H9 (cell line): ENCODE results near the gene SDHC. TPM values are rescaled to one million over a fixed set of nuclear protein-coding genes. Genes with fewer than 3 reads are reported as not detected.

ENCODE experiments used
- DNase-seq: peaks from one replicate; pipeline ENCODE4 v3.0.0-alpha.2; 2017
- H2AFZ ChIP-seq: one replicate; pipeline ENCODE4 v1.6.1; 2013; ENCODE audit warnings: mild to moderate bottlenecking, low read length, control low read depth, moderate library complexity
- H2AK5ac ChIP-seq: 2 replicates; pipeline ENCODE4 v1.6.1; 2013; ENCODE audit warnings: low read length, control low read depth, mixed read lengths; ENCODE audit not compliant: insufficient read length
- H2BK120ac ChIP-seq: one replicate; pipeline ENCODE4 v1.6.1; 2013; ENCODE audit warnings: low read depth, mild to moderate bottlenecking, low read length, control low read depth, inconsistent platforms; ENCODE audit not compliant: poor library complexity, severe bottlenecking
- H2BK12ac ChIP-seq: 2 replicates; pipeline ENCODE4 v1.6.1; 2013; ENCODE audit warnings: low read length, control low read depth, mixed read lengths, low read depth; ENCODE audit not compliant: insufficient read length
- H2BK15ac ChIP-seq: 2 replicates; pipeline ENCODE4 v1.6.1; 2013; ENCODE audit warnings: low read depth, low read length, control low read depth
- H2BK20ac ChIP-seq: one replicate; pipeline ENCODE4 v1.6.1; 2013; ENCODE audit warnings: low read depth, mild to moderate bottlenecking, low read length, control low read depth, inconsistent platforms; ENCODE audit not compliant: poor library complexity, severe bottlenecking
- H2BK5ac ChIP-seq: 2 replicates; pipeline ENCODE4 v1.6.1; 2013; ENCODE audit warnings: low read length, control low read depth, mixed read lengths; ENCODE audit not compliant: insufficient read length
- H3K14ac ChIP-seq: 2 replicates; pipeline ENCODE4 v1.6.1; 2013; ENCODE audit warnings: low read length, control low read depth; ENCODE audit not compliant: insufficient read depth
- H3K18ac ChIP-seq: 2 replicates; pipeline ENCODE4 v1.6.1; 2013; ENCODE audit warnings: low read depth, mild to moderate bottlenecking, mixed read lengths, low read length, control low read depth; ENCODE audit not compliant: insufficient read length
- H3K23ac ChIP-seq: 2 replicates; pipeline ENCODE4 v1.6.1; 2013; ENCODE audit warnings: low read length, control low read depth, mixed read lengths, low read depth; ENCODE audit not compliant: insufficient read length
- H3K23me2 ChIP-seq: 2 replicates; pipeline ENCODE4 v1.6.1; 2013; ENCODE audit warnings: low read depth, mild to moderate bottlenecking, mixed read lengths, low read length, control low read depth; ENCODE audit not compliant: insufficient read length, poor library complexity, severe bottlenecking
- H3K27ac ChIP-seq: 2 replicates; pipeline ENCODE4 v1.5.1; 2013; ENCODE audit warnings: low read length, control low read depth, mixed read lengths, low read depth; ENCODE audit not compliant: insufficient read length
- H3K27me3 ChIP-seq: 2 replicates; pipeline ENCODE4 v1.6.1; 2013; ENCODE audit warnings: low read length, control low read depth, inconsistent platforms; ENCODE audit not compliant: insufficient read depth
- H3K4ac ChIP-seq: 2 replicates; pipeline ENCODE4 v1.6.1; 2013; ENCODE audit warnings: low read depth, mild to moderate bottlenecking, control low read depth, inconsistent platforms, low read length, moderate library complexity
- H3K4me1 ChIP-seq: 2 replicates; pipeline ENCODE4 v1.6.1; 2013; ENCODE audit warnings: low read length, control low read depth, inconsistent platforms; ENCODE audit not compliant: insufficient read depth
- H3K4me2 ChIP-seq: 2 replicates; pipeline ENCODE4 v1.6.1; 2013; ENCODE audit warnings: low read length, control low read depth, mixed read lengths; ENCODE audit not compliant: insufficient read length, insufficient read depth
- H3K56ac ChIP-seq: 2 replicates; pipeline ENCODE4 v1.6.1; 2013; ENCODE audit warnings: low read depth, mild to moderate bottlenecking, mixed read lengths, low read length, control low read depth; ENCODE audit not compliant: insufficient read length
- H3K79me1 ChIP-seq: 2 replicates; pipeline ENCODE4 v1.6.1; 2013; ENCODE audit warnings: low read depth, mild to moderate bottlenecking, moderate library complexity, low read length, control low read depth, inconsistent platforms; ENCODE audit not compliant: insufficient read depth, poor library complexity, severe bottlenecking
- H3K79me2 ChIP-seq: 2 replicates; pipeline ENCODE4 v1.6.1; 2013; ENCODE audit warnings: low read length, control low read depth, inconsistent platforms; ENCODE audit not compliant: insufficient read depth
- H3K9ac ChIP-seq: 2 replicates; pipeline ENCODE4 v1.6.1; 2013; ENCODE audit warnings: low read length, control low read depth, mixed read lengths; ENCODE audit not compliant: insufficient read length; ENCODE audit errors: extremely low read depth
- H3K9me3 ChIP-seq: one replicate; pipeline ENCODE4 v1.6.1; 2013; ENCODE audit warnings: low read depth, low read length, inconsistent platforms; ENCODE audit not compliant: control insufficient read depth
- H3T11ph ChIP-seq: one replicate; pipeline ENCODE4 v1.6.1; 2013; ENCODE audit warnings: mild to moderate bottlenecking, low read length, control low read depth, inconsistent platforms
- H4K20me1 ChIP-seq: one replicate; pipeline ENCODE4 v1.6.1; 2013; ENCODE audit not compliant: control insufficient read depth, insufficient read length, insufficient read depth
- H4K5ac ChIP-seq: 2 replicates; pipeline ENCODE4 v1.6.1; 2013; ENCODE audit warnings: low read depth, mild to moderate bottlenecking, mixed read lengths, low read length, control low read depth; ENCODE audit not compliant: insufficient read length
- H4K8ac ChIP-seq: replicated peaks from 2 replicates; pipeline ENCODE4 v1.6.1; 2013; ENCODE audit warnings: low read length, control low read depth, mixed read lengths, low read depth; ENCODE audit not compliant: insufficient read length
- H4K91ac ChIP-seq: 2 replicates; pipeline ENCODE4 v1.6.1; 2013; ENCODE audit warnings: low read depth, mild to moderate bottlenecking, moderate library complexity, mixed read lengths, low read length, control low read depth; ENCODE audit not compliant: insufficient read length
- H3K27ac Mint-ChIP-seq, 3 experiments: 2 replicates in 2 of 3; 3 replicates in 1 of 3; pipeline ENCODE4 v1.8.0; 2020 to 2021; ENCODE audit warnings: mixed read lengths in 3 of 3, mild to moderate bottlenecking in 1 of 3, moderate library complexity in 1 of 3
- H3K27me3 Mint-ChIP-seq: 2 replicates; pipeline ENCODE4 v1.8.0; 2021; ENCODE audit warnings: low read depth, mild to moderate bottlenecking, moderate library complexity, mixed read lengths
- H3K36me3 Mint-ChIP-seq, 3 experiments: 2 replicates in 2 of 3; 3 replicates in 1 of 3; pipeline ENCODE4 v1.8.0; 2020 to 2021; ENCODE audit warnings: low read depth in 3 of 3, mixed read lengths in 3 of 3; ENCODE audit not compliant: insufficient read depth in 1 of 3
- H3K4me1 Mint-ChIP-seq, 2 experiments: 2 replicates each; pipeline ENCODE4 v1.8.0; 2020; ENCODE audit warnings: mixed read lengths in 2 of 2
- H3K4me3 Mint-ChIP-seq, 2 experiments: 2 replicates in 1 of 2; 3 replicates in 1 of 2; pipeline ENCODE4 v1.8.0; 2020 to 2021; ENCODE audit warnings: mild to moderate bottlenecking in 2 of 2, mixed read lengths in 2 of 2, moderate library complexity in 1 of 2
- H3K9me3 Mint-ChIP-seq, 2 experiments: 2 replicates in 1 of 2; 3 replicates in 1 of 2; pipeline ENCODE4 v1.8.0; 2020; ENCODE audit warnings: mild to moderate bottlenecking in 2 of 2, mixed read lengths in 2 of 2, moderate library complexity in 1 of 2
- CTCF ChIP-seq: fragments of 200-600 bp; sonication (generic); conservative IDR thresholded peaks from 3 replicates; pipeline ENCODE4 v1.8.0; 2021; ENCODE audit warnings: antibody characterized with exemption, mild to moderate bottlenecking
- total RNA-seq: library from RNA; stranded (reverse); gene quantifications from 2 replicates; pipeline ENCODE4 v1.2.1, GENCODE V29; 2021

The SDHC gene
- total RNA-seq, 1 experiment from 2014 or later: 198 TPM

GRCh38 chr1:161359291-161359690, 45.1 kb downstream of the SDHC start:
- Histone ChIP-seq H2BK120ac (no peak overlapping the region), H4K91ac (no peak overlapping the region), H3K79me2 (no peaks in the 10 kb centered on the region), H2AFZ (no peak overlapping the region), H3K14ac (no peak overlapping the region), H4K8ac (no peak overlapping the region), H2BK20ac (no peak overlapping the region), H3K27me3 (no peaks in the 10 kb centered on the region), H2BK5ac (no peak overlapping the region), H3K56ac (no peak overlapping the region), H3K23me2 (no peaks in the 10 kb centered on the region), H3K4me2 (no peak overlapping the region), H3T11ph (no peak overlapping the region), H4K20me1 (no peaks in the 10 kb centered on the region), H3K4me1 (no peaks in the 10 kb centered on the region), H3K23ac (no peak overlapping the region), H3K9ac (no peak overlapping the region), H2AK5ac (no peak overlapping the region), H2BK15ac (no peak overlapping the region), H2BK12ac (no peak overlapping the region), H3K9me3 (no peaks in the 10 kb centered on the region), H3K18ac (no peak overlapping the region), H4K5ac (no peak overlapping the region), H3K79me1 (no peaks in the 10 kb centered on the region), H3K27ac (no peak overlapping the region), H3K4ac (no peak overlapping the region)
- Mint-ChIP-seq H3K27ac (0 out of 7 replicates have a peak overlapping the region, but pooled peaks of 1 of the 3 experiments have one; percentile 2), H3K27me3 (no peaks in the 10 kb centered on the region), H3K9me3 (no peaks in the 10 kb centered on the region), H3K36me3 (peaks cover 4 to 27% (median 17%) of the 10 kb centered on the region in 3 experiments; a peak in 5 of 7 replicates), H3K4me1 (no peaks in the 10 kb centered on the region), H3K4me3 (no peak overlapping the region)
- no peak for DNase-seq
- TF ChIP-seq CTCF: no peak
